Activated effector memory CD4-positive, alpha-beta T cell treated with anti-CD3 and anti-CD28 coated beads, Interleukin-2, amount 50 U/mL, for 16 hours (primary cell): Measurements from ENCODE around the gene ZNF174.

Experiments
- DNase-seq: peaks from one replicate; pipeline ENCODE4 v3.0.0-alpha.2; 2020

ZNF174 gene

GRCh38 chr16:3400779-3401688, at the start of gene ZNF174, which contains the start of gene ZSCAN32:
Gene ZNF174 (plus strand): TSS chr16:3401215. CDS start chr16:3402005, 790 bp downstream.
Gene ZSCAN32 (minus strand): TSS chr16:3401004. CDS start chr16:3397557, 3,447 bp downstream.
- DNase-seq = peak; percentile 100

GRCh38 chr16:3355589-3355988, 45.4 kb upstream of the ZNF174 start, which contains the start of gene OR2C1:
Gene OR2C1 (plus strand): TSS chr16:3355889. CDS start chr16:3355941, 52 bp downstream.
- no peak for DNase-seq

GRCh38 chr16:3356118-3356517, 44.9 kb upstream of the ZNF174 start:
- no peak for DNase-seq

- DNase-seq = no peak
These were observed 42.1 kb upstream of the ZNF174 start for GRCh38 chr16:3358871-3359270.

GRCh38 chr16:3362931-3363330, 38.1 kb upstream of the ZNF174 start:
- no peak for DNase-seq

- no peak for DNase-seq
These were observed 37.2 kb upstream of the ZNF174 start for GRCh38 chr16:3363793-3364192.

- DNase-seq = peak; percentile 93
These were observed 36.1 kb upstream of the ZNF174 start for GRCh38 chr16:3364774-3365427.

GRCh38 chr16:3369073-3369472, 31.9 kb upstream of the ZNF174 start:
- DNase-seq = no peak

- no peak for DNase-seq
These were observed 25.3 kb upstream of the ZNF174 start for GRCh38 chr16:3375680-3376079.

- no peak for DNase-seq
These were observed 23.1 kb upstream of the ZNF174 start for GRCh38 chr16:3377917-3378316.

GRCh38 chr16:3383045-3383448, 18.0 kb upstream of the ZNF174 start:
- DNase-seq = no peak

- no peak for DNase-seq
These were observed 12.7 kb upstream of the ZNF174 start for GRCh38 chr16:3388325-3388724.

GRCh38 chr16:3389663-3390338, 11.2 kb upstream of the ZNF174 start:
- no peak for DNase-seq

GRCh38 chr16:3400446-3400778, 603 bp upstream of the ZNF174 start:
- DNase-seq = no peak

GRCh38 chr16:3401719-3402397, 843 bp downstream of the ZNF174 start:
- DNase-seq = no peak

GRCh38 chr16:3408561-3409197, 7.7 kb downstream of the ZNF174 start:
- no peak for DNase-seq

- no peak for DNase-seq
These were observed 12.8 kb downstream of the ZNF174 start for GRCh38 chr16:3413730-3414379.

- peak; percentile 84 for DNase-seq
These were observed 30.8 kb downstream of the ZNF174 start for GRCh38 chr16:3431779-3432219.

GRCh38 chr16:3434373-3434772, 33.4 kb downstream of the ZNF174 start:
- no peak for DNase-seq

GRCh38 chr16:3439637-3440036, 38.6 kb downstream of the ZNF174 start:
- no peak for DNase-seq
